Breast epithelium (tissue), 3 donors: ENCODE data around the gene ANKRD2.

Experiments
- CTCF ChIP-seq, 3 donors: fragments of 450-650 bp; IDR thresholded peaks; one replicate each; pipeline ENCODE4 v1.5.1; 2016 to 2017; ENCODE audit warnings: antibody characterized with exemption in 3 of 3, mild to moderate bottlenecking in 3 of 3, moderate library complexity in 3 of 3
- POLR2A ChIP-seq: fragments of 450-650 bp; IDR thresholded peaks from one replicate; pipeline ENCODE4 v1.6.1; 2016; ENCODE audit warnings: antibody characterized with exemption, mild to moderate bottlenecking, moderate library complexity
- POLR2AphosphoS5 ChIP-seq, 3 donors: sonication (generic); formaldehyde crosslinking; IDR thresholded peaks; one replicate each; pipeline ENCODE4 v1.6.1; 2017; ENCODE audit warnings: antibody characterized with exemption in 3 of 3

- no peak for TF ChIP-seq CTCF (IDR thresholded peaks at IDR 0.05)
- no peak for TF ChIP-seq POLR2A
- TF ChIP-seq POLR2AphosphoS5 (IDR thresholded peaks at IDR 0.05), result no peak
Measured at GRCh38 chr10:97533888-97534287, 38.7 kb upstream of the ANKRD2 start.
